Activated naive CD8-positive, alpha-beta T cell treated with anti-CD3 and anti-CD28 coated beads, Interleukin-2, amount 50 U/mL, for 16 hours (primary cell): ENCODE measurements around the gene SLC25A42.
"Not testable (repeated sequence)": the region's sequence is repeated elsewhere in the genome, so short reads cannot be mapped to it uniquely, and the experiment has no call there.

Source experiments
- DNase-seq: peaks from one replicate; pipeline ENCODE4 v3.0.0-alpha.2; 2020; ENCODE audit warnings: low read depth, low spot score

SLC25A42 gene

GRCh38 chr19:19105365-19106055 lies 41.7 kb downstream of the SLC25A42 start:
- DNase-seq = no peak

DNA sequence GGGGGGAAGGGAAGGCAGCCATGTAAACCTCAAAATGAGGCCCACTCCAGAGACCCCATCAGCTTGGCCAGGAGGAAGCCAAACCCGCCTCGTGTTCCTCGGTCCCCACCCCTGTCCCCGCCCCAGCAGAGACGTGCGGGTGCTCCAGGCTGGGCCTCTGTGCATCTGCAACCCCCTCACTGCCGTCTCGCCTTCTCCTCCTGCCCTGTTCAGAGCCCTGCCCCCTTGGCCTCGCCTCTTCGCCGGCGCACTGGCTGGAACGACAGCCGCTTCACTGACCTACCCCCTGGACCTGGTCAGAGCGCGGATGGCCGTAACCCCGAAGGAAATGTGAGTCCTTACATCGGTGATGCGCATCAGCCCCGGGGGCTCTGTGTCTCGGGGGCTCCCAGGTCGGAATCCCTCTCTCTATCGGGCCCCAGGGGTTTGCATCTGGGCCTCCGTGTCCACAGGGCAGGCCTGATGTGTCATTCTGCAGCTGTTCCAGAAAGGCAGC lies 42.3 kb downstream of the SLC25A42 start:
- no peak for DNase-seq

- not testable (repeated sequence) for DNase-seq
Measured at GRCh38 chr19:19106938-19107337, 43.1 kb downstream of the SLC25A42 start.

GRCh38 chr19:19107654-19108053 lies 43.9 kb downstream of the SLC25A42 start:
- no peak for DNase-seq

DNA sequence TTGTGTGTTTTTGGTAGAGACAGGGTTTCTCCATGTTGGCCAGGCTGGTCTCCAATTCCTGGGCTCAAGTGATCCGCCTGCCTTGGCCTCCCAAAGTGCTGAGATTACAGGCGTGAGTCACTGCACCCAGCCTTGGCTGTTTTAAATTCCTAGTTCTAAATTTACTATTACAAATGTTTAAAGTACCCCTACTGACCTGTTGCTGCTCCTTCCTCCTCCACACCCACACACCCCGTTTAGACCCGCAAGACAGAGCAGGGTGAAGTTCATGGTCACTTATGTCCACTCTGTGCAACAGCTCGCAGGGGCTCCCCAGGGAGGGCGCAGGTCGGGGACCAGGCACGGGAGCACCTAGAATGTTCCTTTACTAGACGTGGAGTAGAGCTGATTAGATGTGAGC lies 45.8 kb downstream of the SLC25A42 start:
- DNase-seq = no peak

DNA sequence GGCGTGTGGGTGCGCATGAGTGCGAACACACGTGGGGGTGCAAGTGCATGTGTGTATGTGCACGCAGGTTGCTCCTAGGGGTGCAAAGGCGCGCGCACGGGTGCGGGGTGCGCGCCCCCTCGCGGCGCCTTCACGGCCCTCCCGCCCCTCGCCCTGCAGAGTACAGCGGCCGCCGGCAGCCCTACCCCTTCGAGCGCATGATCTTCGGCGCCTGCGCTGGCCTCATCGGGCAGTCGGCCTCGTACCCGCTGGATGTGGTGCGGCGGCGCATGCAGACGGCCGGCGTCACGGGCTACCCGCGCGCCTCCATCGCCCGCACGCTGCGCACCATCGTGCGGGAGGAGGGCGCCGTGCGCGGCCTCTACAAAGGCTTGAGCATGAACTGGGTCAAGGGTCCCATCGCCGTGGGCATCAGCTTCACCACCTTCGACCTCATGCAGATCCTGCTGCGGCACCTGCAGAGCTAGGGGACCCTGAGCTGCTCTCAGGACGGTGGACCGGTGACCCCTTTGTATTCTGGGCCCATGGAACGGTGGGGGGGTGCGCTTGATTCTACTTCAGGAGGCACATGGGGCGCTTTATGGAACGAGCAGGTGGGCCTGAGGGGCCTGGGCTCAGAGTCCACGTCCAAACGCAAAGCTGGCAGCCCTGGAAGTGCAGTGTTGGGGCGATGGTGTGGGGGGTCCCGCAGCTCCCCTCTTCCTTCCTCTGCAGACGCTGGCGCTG lies 46.8 kb downstream of the SLC25A42 start:
- no peak for DNase-seq

DNA sequence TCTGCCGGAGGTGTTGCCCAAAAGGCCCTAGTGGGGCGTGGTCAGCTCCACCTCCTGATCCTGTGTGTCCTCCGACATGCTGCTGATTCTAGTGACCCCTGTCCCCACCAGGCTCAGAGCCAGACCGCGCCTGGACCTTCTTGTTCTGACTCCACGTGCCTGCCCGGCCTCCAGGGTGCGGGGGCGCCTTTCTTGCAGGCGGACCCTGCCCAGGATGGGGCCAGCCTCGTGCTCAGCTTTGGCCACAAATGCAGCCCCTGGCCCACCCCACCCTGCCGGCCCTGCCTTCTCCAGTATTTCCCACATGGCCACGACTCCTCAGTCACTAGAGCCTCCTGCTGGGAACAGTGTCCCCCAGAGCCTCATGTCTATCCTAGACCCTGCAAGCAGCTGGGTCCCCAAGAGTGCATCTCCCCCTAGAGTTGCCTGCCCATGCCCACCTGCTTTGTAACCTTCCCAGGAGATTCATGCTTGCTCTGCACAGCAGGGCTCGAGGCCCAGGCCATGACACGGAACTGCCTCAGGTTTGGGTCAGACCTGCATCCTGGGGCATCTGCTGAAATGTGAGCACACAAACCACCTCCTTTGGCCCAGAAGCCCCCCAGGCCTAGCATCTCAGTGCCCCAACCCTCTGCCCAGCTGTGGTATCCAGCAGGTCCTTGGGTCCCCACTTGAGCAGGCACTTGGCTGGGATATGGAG lies 47.5 kb downstream of the SLC25A42 start:
- no peak for DNase-seq

DNA sequence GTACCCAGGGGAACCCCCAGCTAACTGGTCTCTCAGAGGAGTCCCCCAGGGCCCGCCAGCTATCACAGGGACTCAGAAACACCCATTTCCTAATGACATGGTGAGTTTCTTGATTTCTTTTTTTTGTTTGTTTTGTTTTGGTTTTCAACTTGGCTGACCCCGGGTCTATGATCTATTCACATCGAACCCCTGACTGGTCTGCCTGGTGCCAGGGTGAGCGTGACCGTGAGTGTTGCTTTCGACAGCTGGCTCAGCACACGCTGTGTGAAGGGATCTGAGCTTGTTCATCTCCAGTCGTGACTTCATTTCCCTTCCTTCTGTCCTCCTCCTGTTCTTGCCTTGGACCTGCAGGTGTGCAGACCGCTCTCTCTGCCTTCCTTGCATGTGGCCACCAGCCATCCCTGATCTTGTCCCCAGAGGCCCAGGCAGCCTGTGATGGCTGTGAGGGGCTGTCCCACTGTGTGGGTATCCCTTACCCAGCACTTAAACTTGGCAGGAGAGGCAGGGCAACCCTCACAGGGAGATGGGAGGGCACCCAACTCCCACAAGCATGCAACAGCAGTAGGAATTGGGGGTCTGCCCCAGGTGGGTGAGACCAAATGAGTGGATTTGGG lies 48.3 kb downstream of the SLC25A42 start:
- DNase-seq = no peak

GRCh38 chr19:19113040-19113626 lies 49.3 kb downstream of the SLC25A42 start:
- no peak for DNase-seq

DNA sequence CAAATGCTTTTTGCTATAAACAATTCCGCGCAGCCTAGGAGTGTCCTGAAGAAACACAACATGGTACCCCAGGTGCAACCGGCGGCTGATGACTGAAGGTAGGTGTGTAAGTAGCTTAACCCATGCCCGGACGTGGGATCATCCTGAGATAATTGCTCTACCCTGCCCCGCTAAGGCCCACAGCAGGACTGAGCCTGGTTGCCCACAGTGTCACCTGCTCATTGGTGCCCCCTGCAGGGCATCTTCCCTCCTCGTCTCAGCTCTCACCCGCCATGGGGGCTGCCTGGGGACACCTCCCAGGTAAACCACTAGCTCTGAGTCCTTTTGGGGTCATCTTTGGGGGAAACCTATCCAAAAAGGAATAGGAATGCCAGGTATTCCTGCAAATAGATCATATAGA lies 52.2 kb downstream of the SLC25A42 start:
- DNase-seq = no peak

DNA sequence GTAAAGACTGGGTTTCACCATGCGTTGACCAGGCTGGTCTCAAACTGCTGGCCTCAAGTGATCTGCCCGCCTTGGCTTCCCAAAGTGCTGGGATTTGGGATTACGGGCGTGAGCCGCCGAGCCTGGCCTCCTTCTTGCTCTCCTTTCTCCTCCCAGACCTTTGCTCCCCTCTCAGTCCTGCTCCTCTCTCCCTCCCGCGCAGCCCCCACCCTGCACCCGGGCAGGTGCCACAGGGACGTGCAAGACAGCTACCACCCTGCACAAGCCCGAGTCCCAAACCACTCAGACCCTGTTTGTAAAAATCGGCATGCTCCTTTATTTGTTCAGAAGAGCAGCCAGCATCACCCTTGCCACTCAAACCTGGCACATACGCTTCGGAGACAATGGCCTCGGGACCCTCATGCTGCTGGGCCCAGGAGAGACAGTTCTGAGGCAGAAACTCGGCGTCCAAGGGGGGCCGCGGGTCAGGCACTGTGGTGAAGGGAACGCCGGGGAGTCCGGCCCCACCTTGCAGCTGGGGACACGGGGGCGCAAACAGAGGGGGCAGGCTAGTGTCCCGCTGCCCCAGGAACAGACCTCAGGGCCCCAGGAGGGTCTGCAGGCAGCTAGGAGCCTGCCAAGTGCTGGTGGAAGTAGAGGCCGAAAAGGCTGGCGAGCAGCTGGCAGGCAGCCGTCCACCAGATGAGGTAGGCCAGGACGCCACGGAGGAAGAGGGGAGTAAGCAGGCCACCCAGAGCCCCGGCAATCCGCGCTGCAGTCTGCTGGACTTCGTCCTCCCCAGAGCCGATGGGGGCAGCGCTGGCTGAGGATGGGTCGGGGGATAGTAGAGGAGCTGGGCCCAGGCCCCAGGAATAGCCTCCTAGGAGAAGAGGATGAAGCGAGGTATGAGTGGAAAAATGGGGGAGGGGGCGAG lies 55.8 kb downstream of the SLC25A42 start:
- DNase-seq = no peak

DNA sequence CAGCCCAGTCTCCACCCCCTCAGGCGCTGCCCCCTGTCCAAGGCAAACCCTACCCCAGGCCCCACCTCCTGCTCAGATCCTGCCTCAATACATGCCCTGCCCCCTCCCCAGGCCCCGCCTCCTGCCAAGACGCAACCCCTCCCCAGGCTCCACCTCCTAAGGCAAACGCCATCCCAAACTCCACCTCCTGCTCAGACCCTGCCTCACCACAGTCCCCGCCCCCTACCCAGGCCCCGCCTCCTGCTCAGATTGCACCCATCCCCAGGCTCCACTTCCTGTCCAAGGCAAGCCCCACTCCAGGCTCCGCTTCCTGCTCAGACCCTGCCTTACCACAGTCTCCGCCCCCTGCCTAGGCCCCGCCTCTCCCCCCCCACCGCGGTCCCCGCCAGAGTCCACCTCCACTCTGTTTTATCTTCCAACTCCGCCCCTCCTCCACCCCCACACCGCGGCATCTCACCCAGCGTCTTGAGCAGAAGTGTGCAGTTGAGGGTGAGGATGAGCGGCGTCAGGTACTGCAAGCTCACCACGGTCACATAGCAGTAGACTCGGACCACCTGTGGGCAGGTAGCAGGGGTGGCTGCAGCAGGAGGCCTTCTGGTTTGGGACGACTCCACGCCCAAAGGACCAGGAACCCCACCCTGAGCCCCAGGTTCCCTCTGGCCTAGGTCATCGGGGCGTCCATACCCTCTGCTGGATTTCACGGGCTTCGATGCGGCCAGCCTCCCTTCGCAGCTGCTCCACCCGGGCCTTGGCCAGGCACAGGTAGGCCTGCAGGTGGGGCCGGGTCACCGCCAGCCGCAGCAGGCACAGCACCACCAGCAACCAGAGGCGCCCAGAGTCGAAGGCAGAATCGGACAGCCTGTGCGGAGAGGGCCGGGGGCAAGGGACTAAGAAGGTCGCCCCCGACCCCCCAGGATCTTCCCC lies 56.8 kb downstream of the SLC25A42 start:
- no peak for DNase-seq

DNA sequence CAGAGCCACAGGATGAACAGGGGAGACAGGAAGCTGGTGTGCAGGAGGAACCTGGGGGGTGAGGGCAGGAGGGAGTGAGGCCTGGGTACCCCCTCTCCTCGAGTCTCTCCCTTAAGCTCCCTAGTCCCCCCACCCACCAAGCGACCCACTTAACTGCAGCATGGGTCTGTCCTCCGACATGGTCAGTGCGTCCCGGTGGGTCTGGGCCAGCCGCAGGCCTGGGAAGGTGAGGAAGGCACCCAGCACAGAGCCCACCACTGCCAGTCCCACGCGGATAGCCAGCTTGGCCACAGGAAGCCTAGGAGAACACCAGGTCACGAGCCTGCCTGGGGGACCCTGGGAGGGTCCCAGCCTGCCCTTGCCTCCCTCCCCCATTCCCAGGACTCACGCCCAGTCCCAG lies 57.6 kb downstream of the SLC25A42 start:
- DNase-seq = no peak

- no peak for DNase-seq
Measured at GRCh38 chr19:19122902-19123301, 59.1 kb downstream of the SLC25A42 start.

GRCh38 chr19:19123386-19123785 lies 59.6 kb downstream of the SLC25A42 start:
- DNase-seq = no peak

DNA sequence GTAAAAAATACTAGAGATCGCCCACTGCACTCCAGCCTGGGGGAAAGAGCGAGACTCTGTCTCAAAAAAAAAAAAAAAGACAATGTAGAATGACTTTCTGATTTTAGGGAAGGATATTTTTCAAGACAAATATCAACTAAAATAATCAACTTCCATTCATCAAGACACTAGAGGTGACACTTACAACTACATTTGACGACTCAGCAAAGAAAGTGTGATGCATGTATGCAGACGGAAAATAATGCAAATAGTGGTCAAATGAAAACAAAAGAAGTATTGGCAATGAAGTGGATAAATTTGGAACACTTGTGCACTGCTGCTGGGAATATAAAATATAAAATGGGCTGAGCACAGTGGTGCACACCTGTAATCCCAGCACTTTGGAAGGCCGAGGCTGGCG lies 62.3 kb downstream of the SLC25A42 start:
- no peak for DNase-seq

- no peak for DNase-seq
Measured at GRCh38 chr19:19131989-19132388, 68.2 kb downstream of the SLC25A42 start.

GRCh38 chr19:19132912-19133311 lies 69.1 kb downstream of the SLC25A42 start:
- no peak for DNase-seq

DNA sequence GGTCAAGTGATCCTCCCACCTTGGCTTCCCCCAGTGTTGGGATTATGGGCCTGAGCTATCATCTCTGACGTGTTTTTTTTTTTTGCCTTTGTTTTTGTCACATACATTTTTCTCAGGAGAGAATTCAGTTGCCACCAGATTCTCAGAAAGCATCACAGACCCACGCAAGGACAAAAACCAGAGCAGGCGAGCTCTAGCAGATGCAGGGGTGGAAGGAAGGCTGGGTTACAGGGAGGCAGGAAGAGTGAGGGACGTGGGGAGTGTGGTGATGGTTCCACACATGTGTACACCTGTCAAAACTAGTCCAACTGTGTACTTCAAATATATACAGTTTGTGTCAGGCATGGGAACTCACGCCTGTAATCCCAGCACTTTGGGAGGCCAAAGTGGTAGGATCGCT lies 70.2 kb downstream of the SLC25A42 start:
- DNase-seq = no peak
